Measurements from ENCODE around the gene CLEC4G.

CLEC4G gene

GRCh38 chr19:7763696-7764095 is 31.8 kb upstream of the CLEC4G start (continued):
- TF ChIP-seq POU6F1 (CRISPR knock-in tag; IDR thresholded peaks at IDR 0.05; ENCODE audit: borderline replicate concordance, low read depth) (no peak), PPARA (CRISPR knock-in tag; IDR thresholded peaks at IDR 0.05; ENCODE audit: borderline replicate concordance) (no peak), TOX (CRISPR knock-in tag; IDR thresholded peaks at IDR 0.05; ENCODE audit: borderline replicate concordance) (no peak), BACH2 (CRISPR knock-in tag; IDR thresholded peaks at IDR 0.05; ENCODE audit: borderline replicate concordance) (no peak)

DNA sequence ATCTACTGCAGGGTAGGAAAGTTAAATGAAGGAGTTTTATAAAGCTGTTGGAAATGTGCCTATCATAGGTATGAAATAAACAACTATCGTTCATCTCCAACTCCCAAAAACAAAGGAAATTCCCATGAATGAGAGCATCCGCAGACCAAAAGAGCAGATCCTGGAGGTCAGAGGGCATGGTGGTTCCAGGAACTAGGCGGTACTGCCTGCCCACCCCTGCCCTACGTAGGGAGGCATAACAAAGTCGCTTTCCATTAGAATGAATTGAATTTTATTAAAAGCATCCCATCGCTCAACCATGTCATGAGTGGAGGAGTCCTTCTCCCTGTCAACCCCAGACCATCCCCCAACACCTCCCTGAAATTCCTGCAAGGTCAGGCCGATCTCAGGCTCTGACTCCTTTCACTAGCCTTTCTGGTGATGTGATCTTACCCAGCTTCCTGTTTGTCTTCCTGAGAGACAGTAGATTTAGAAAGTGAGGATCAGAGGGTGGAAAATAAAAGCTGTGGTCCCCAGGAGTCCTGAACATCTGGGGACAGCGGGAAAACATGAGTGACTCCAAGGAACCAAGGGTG is 30.9 kb upstream of the CLEC4G start, which contains the start of gene CLEC4M:
Gene CLEC4M, plus strand, starts transcription at position 525 of the 575 bp plus-strand sequence. Its CDS starts 24 bp downstream, at position 549.
- ATAC-seq, result no peak

GRCh38 chr19:7759156-7759555 is 27.2 kb upstream of the CLEC4G start:
- ATAC-seq, result no peak
- TF ChIP-seq PPARA (CRISPR knock-in tag; IDR thresholded peaks at IDR 0.05; ENCODE audit: borderline replicate concordance) (no peak), GLIS3 (CRISPR knock-in tag; IDR thresholded peaks at IDR 0.05) (no peak), ZFP3 (CRISPR knock-in tag; IDR thresholded peaks at IDR 0.05) (no peak), ESRRG (CRISPR knock-in tag; IDR thresholded peaks at IDR 0.05) (no peak), BACH2 (CRISPR knock-in tag; IDR thresholded peaks at IDR 0.05; ENCODE audit: borderline replicate concordance) (no peak), ZNF70 (CRISPR knock-in tag; IDR thresholded peaks at IDR 0.05) (no peak), ZNF8 (CRISPR knock-in tag; IDR thresholded peaks at IDR 0.05) (no peak), ZC3H10 (CRISPR knock-in tag; IDR thresholded peaks at IDR 0.05) (no peak), CSDC2 (CRISPR knock-in tag; IDR thresholded peaks at IDR 0.05) (no peak), TOX (CRISPR knock-in tag; IDR thresholded peaks at IDR 0.05; ENCODE audit: borderline replicate concordance) (no peak), RARB (CRISPR knock-in tag; IDR thresholded peaks at IDR 0.05) (no peak), OSR1 (CRISPR knock-in tag; IDR thresholded peaks at IDR 0.05) (no peak), ISL1 (CRISPR knock-in tag; IDR thresholded peaks at IDR 0.05) (no peak)
- TF ChIP-seq, protein P1, sequence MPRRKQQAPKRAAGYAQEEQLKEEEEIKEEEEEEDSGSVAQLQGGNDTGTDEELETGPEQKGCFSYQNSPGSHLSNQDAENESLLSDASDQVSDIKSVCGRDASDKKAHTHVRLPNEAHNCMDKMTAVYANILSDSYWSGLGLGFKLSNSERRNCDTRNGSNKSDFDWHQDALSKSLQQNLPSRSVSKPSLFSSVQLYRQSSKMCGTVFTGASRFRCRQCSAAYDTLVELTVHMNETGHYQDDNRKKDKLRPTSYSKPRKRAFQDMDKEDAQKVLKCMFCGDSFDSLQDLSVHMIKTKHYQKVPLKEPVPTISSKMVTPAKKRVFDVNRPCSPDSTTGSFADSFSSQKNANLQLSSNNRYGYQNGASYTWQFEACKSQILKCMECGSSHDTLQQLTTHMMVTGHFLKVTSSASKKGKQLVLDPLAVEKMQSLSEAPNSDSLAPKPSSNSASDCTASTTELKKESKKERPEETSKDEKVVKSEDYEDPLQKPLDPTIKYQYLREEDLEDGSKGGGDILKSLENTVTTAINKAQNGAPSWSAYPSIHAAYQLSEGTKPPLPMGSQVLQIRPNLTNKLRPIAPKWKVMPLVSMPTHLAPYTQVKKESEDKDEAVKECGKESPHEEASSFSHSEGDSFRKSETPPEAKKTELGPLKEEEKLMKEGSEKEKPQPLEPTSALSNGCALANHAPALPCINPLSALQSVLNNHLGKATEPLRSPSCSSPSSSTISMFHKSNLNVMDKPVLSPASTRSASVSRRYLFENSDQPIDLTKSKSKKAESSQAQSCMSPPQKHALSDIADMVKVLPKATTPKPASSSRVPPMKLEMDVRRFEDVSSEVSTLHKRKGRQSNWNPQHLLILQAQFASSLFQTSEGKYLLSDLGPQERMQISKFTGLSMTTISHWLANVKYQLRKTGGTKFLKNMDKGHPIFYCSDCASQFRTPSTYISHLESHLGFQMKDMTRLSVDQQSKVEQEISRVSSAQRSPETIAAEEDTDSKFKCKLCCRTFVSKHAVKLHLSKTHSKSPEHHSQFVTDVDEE (CRISPR knock-in tag; IDR thresholded peaks at IDR 0.05), result no peak

More for the DNA sequence above, 30.9 kb upstream of the CLEC4G start, which contains the start of gene CLEC4M:
- TF ChIP-seq TOX (CRISPR knock-in tag; IDR thresholded peaks at IDR 0.05; ENCODE audit: borderline replicate concordance), result no peak
- no peak for TF ChIP-seq ZNF565 (CRISPR knock-in tag; conservative IDR thresholded peaks at IDR 0.05; ENCODE audit: low read depth)
- TF ChIP-seq, protein P2, sequence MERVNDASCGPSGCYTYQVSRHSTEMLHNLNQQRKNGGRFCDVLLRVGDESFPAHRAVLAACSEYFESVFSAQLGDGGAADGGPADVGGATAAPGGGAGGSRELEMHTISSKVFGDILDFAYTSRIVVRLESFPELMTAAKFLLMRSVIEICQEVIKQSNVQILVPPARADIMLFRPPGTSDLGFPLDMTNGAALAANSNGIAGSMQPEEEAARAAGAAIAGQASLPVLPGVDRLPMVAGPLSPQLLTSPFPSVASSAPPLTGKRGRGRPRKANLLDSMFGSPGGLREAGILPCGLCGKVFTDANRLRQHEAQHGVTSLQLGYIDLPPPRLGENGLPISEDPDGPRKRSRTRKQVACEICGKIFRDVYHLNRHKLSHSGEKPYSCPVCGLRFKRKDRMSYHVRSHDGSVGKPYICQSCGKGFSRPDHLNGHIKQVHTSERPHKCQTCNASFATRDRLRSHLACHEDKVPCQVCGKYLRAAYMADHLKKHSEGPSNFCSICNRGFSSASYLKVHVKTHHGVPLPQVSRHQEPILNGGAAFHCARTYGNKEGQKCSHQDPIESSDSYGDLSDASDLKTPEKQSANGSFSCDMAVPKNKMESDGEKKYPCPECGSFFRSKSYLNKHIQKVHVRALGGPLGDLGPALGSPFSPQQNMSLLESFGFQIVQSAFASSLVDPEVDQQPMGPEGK (CRISPR knock-in tag; IDR thresholded peaks at IDR 0.05; ENCODE audit: borderline replicate concordance), result no peak
- no peak for TF ChIP-seq ZNF70 (CRISPR knock-in tag; IDR thresholded peaks at IDR 0.05)
- TF ChIP-seq OSR1 (CRISPR knock-in tag; IDR thresholded peaks at IDR 0.05), result no peak
- no peak for TF ChIP-seq SNAI2 (CRISPR knock-in tag; IDR thresholded peaks at IDR 0.05)
- TF ChIP-seq, protein P3, sequence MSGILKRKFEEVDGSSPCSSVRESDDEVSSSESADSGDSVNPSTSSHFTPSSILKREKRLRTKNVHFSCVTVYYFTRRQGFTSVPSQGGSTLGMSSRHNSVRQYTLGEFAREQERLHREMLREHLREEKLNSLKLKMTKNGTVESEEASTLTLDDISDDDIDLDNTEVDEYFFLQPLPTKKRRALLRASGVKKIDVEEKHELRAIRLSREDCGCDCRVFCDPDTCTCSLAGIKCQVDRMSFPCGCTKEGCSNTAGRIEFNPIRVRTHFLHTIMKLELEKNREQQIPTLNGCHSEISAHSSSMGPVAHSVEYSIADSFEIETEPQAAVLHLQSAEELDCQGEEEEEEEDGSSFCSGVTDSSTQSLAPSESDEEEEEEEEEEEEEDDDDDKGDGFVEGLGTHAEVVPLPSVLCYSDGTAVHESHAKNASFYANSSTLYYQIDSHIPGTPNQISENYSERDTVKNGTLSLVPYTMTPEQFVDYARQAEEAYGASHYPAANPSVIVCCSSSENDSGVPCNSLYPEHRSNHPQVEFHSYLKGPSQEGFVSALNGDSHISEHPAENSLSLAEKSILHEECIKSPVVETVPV (CRISPR knock-in tag; IDR thresholded peaks at IDR 0.05), result no peak
- no peak for TF ChIP-seq TCF4 (CRISPR knock-in tag; IDR thresholded peaks at IDR 0.05; ENCODE audit: borderline replicate concordance)
- TF ChIP-seq, protein P1 (CRISPR knock-in tag; IDR thresholded peaks at IDR 0.05), result no peak
- no peak for TF ChIP-seq ZC3H10 (CRISPR knock-in tag; IDR thresholded peaks at IDR 0.05)
